ENCODE results near the gene NKAIN2. TPM values are rescaled to one million over a fixed set of nuclear protein-coding genes. Genes with fewer than 3 reads are reported as not detected.

Gene NKAIN2
- polyA plus RNA-seq, 3 donors, result 14.5 to 20.0 (median 18.8) TPM

GRCh38 chr6:124057461-124057860 is 253.8 kb downstream of the NKAIN2 start:
- DNase-seq (ENCODE audit: extremely low read depth in 1 of 11, low read depth in 9 of 11, low spot score in 4 of 11), result no peak

GRCh38 chr6:124064317-124065113 is 260.9 kb downstream of the NKAIN2 start:
- no peak for DNase-seq (ENCODE audit: extremely low read depth in 1 of 11, low read depth in 9 of 11, low spot score in 4 of 11)

- DNase-seq (ENCODE audit: extremely low read depth in 1 of 11, low read depth in 9 of 11, low spot score in 4 of 11), result no peak
Observed at GRCh38 chr6:124066269-124066668, 262.6 kb downstream of the NKAIN2 start.

- DNase-seq (ENCODE audit: extremely low read depth in 1 of 11, low read depth in 9 of 11, low spot score in 4 of 11), result no peak
Observed at GRCh38 chr6:124066946-124067552, 263.4 kb downstream of the NKAIN2 start.

- no peak for DNase-seq (ENCODE audit: extremely low read depth in 1 of 11, low read depth in 9 of 11, low spot score in 4 of 11)
Observed at GRCh38 chr6:124069230-124069950, 265.7 kb downstream of the NKAIN2 start.

DNA sequence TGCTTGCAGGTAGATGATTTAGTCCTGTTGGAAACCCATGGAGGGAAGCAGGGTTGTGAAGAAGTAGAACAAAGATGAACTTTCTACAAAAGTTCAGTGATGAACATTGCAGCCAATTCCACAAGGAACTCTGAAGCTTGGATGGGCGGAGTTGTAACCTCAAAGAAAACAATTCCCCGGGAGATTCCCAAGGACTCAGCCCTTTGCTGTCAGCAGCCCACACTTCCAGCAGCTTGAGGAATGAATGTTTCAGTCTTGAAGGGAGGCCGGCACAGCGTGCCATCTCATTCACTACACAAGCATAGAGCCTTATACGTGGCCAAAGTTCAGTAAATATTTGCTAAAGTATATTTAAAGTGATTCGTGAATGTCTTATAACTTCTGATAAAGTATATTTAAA is 269.4 kb downstream of the NKAIN2 start:
- DNase-seq (ENCODE audit: extremely low read depth in 1 of 11, low read depth in 9 of 11, low spot score in 4 of 11), result no peak

DNA sequence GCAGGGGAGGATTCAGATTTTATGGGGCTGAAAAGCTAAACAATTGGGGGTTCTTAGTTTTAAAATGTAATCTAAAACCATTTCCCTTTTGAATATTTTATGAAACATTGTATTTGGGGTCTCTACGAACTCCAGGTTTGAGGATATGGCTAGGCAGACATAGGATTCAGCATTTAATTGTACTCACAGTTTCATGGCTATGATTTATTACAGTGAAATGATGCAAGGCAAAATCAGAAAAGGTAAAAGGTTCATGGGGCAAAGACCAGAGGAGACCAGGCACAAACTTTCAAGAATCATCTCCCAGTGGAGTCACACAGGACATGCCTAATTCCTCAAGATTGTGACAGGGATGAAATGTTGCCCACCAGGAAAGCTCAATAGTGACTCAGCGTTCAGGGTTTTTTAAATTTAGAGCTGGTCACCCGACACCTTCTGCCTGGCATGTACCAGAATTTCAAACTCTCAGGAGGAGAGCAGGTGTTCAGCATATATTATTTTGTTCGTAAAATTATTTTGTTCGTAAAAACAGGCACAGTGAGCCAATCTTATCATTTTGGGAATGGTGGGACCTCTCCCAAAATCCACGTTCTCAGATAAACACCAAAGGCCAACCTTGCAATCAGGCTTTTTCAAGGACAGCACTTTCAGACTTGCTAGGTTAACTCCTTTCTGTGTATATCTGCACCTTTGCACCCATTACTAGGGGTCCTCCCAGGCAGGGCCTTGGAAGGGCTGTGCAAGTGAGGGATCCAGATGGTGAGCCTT is 270.3 kb downstream of the NKAIN2 start:
- DNase-seq (ENCODE audit: extremely low read depth in 1 of 11, low read depth in 9 of 11, low spot score in 4 of 11), result peak in 2 of 11 donors; percentile 3 to 13

DNA sequence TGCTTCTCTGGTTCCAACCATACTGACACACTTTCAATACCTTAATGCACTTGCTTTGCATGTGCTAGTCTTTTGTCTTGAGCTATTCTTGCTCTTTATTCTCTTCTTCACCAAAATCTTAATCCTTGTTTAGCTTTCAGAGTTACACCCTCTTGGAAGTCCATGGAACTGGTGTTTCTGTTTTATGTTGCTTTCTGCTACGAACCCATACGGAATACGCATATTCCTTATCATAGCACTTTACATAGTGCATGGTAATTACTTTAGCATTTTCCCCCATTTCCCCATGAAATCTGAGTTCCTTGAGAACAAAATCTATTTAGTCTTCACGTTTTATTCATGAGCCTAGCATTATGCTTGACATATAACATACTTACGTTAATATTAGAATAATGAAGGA is 270.9 kb downstream of the NKAIN2 start:
- no peak for DNase-seq (ENCODE audit: extremely low read depth in 1 of 11, low read depth in 9 of 11, low spot score in 4 of 11)

DNA sequence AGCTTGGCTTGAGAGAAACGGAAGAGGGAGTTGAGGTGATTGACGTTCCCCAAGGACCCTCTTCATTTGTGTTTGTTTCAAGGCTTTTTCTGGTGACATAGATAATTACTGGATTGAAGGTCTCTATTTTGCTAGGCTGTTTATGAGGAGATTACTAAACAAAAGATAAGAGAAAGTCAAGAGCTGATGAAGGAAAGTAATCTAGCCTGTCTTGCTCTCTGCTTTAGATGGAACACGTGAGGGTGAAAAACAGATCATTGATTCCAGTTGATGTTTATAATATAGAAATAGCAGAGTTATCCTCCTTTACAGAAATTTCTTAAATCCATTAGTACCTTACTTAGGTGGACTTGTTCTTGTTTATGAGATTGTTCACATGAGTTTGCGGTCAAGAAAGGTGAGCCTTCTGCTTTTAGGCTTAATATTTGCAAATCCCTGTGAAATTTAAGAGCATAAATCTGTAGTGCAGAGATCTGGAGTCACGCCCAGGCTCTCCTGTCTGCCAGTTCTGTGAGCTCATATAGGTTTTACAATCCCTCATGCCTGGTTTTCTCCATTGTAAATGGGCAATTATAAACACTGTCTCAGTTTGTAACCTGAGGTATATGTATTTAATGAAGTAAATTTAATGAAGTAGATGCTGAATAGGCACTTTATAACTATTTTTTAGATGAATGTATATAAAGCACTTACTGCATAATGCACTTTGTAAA is 272.8 kb downstream of the NKAIN2 start:
- DNase-seq (ENCODE audit: extremely low read depth in 1 of 11, low read depth in 9 of 11, low spot score in 4 of 11), result peak in 1 of 11 donors; percentile 2

- no peak for DNase-seq (ENCODE audit: extremely low read depth in 1 of 11, low read depth in 9 of 11, low spot score in 4 of 11)
Observed at GRCh38 chr6:124078169-124078568, 274.5 kb downstream of the NKAIN2 start.

GRCh38 chr6:124080483-124080882 is 276.8 kb downstream of the NKAIN2 start:
- DNase-seq (ENCODE audit: extremely low read depth in 1 of 11, low read depth in 9 of 11, low spot score in 4 of 11), result no peak

DNA sequence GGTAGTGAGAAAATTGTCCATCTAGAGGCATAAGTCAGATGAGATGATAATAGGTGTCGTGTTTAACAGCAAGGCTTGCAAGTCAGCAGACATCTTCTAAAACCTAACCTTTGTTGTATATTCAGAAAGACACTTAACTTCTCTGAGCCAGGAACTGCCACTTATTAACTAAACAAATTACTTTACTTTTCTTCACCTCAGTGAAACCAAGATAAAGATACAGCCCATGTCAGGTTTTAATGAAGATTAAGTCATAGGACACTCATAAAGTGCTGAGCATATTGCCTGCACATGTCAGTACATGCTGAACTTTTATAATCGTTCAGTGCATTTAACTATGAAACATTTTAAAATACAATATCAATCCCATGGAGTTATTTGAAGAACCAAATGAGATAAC is 286.8 kb downstream of the NKAIN2 start:
- no peak for DNase-seq (ENCODE audit: extremely low read depth in 1 of 11, low read depth in 9 of 11, low spot score in 4 of 11)

DNA sequence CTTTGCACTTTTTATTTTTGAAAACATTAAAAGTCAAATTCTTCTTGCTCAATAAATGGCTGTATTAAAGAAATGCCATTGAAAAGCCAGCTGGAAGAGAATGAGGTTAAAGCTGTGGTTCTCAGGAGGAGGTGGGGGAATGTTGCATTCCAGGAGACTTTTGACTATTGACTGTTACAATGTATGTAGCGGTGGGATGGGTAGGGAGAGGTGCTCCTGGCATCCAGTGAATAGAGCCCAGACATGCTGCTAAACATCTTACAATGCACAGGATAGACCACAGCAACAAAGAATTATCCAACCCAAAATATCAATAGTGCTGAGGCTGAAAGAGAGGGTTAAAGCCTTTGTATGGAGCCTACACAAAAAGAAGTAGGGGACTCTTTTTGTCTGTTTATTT is 295.9 kb downstream of the NKAIN2 start:
- DNase-seq (ENCODE audit: extremely low read depth in 1 of 11, low read depth in 9 of 11, low spot score in 4 of 11), result no peak

DNA sequence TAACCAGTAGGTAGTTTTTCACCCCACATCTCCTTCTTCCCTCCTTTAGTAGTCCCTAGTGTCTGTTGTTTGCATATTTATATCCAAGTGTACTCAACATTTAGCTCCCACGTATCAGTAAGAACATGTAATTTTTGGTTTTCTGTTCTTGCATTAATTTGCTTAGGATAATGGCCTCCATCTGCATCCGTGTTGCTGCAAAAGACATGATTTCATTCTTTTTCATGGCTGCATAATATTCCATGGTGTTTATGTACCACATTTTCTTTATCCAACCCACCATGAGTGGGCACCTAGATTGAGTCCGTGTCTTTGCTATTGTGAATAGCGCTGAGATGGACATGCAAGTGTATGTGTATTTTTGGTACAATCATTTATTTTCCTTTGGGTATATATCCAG is 306.8 kb downstream of the NKAIN2 start:
- DNase-seq (ENCODE audit: extremely low read depth in 1 of 11, low read depth in 9 of 11, low spot score in 4 of 11), result no peak

- DNase-seq (ENCODE audit: extremely low read depth in 1 of 11, low read depth in 9 of 11, low spot score in 4 of 11), result no peak
Observed at GRCh38 chr6:124119596-124119995, 315.9 kb downstream of the NKAIN2 start.

GRCh38 chr6:124123617-124124209 is 320.0 kb downstream of the NKAIN2 start:
- DNase-seq (ENCODE audit: extremely low read depth in 1 of 11, low read depth in 9 of 11, low spot score in 4 of 11), result no peak

DNA sequence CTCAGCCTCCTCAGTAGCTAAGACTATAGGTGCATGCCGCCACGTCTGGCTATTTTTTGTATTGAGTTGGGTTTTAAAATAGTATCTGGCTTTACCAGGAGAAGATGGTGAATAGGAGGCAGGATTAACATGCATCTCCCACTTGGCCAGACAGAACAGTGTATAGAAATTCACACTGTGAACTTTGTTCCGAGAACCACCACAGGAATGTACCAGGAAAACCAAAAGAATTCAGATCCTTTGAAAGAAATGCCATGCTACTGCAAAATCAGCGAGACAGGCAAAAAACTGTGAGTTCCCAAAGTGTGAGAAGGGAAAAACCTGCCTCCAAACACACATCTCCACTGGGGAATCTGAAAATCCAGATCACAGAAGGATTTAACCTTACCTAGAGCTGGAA is 327.6 kb downstream of the NKAIN2 start:
- DNase-seq (ENCODE audit: extremely low read depth in 1 of 11, low read depth in 9 of 11, low spot score in 4 of 11), result no peak

- no peak for DNase-seq (ENCODE audit: extremely low read depth in 1 of 11, low read depth in 9 of 11, low spot score in 4 of 11)
Observed at GRCh38 chr6:124131779-124132178, 328.1 kb downstream of the NKAIN2 start.
